Measurements from ENCODE around the gene TOR4A.

The TOR4A gene

DNA sequence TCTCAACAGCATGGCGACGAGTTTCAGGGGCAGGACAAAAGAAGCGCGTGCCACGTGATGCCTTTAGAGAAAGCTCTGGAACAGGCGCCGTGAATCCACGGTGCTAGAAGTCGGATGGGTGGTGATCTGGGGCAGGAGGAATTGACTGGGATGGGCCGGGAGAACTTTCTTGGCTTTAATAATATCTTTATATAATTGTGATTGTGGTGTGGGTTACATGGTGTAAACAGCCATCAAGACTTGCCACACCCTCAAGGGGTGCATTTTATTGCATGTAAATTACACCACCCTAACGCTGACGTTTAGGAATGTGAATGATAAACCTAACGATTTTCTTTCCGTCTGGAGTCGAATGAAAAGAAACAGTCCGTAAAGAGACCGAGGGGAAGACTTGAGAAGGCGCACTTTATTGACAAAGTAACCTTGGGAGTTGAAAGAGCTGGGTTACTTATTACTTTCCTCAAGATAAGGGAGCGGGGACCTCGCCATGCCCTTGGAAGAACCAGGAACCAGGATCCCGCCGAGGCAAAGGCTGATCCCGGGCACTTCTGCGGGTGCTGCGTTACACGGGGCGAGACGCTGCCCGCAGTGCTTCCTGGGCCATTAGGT is 16.1 kb downstream of the TOR4A start:
- no peak for DNase-seq (ENCODE audit: low read depth in 2 of 3, low spot score in 1 of 3)

DNA sequence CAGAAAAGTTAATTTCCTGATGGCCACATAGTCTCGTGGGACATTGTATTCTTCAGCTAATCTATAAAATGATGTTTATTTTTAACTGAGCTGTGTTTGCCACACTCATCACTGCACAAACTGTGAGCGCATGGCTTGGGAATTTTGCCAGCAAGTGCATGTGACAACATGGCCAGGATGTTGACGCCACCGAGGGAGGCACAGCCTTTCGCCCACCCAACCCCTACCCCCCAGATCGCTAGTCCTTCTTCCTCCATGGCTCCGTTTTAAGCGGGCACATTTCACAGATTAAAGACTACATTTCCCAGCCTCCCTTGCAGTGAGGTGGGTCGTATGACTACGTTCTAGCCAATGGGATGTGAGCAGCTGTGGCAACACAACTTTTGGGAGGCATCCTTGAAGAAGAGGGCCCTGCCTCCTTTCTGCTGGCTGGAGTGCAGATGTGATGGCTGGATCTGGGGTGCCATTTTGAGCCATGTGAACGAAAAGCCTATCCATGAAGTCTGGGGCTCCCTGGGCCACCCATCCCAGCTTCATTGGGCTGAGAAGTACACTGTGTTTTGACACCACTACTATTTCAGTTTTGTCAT is 16.7 kb downstream of the TOR4A start:
- no peak for DNase-seq (ENCODE audit: low read depth in 2 of 3, low spot score in 1 of 3)

GRCh38 chr9:137294681-137295237 is 17.2 kb downstream of the TOR4A start:
- no peak for DNase-seq (ENCODE audit: low read depth in 2 of 3, low spot score in 1 of 3)

DNA sequence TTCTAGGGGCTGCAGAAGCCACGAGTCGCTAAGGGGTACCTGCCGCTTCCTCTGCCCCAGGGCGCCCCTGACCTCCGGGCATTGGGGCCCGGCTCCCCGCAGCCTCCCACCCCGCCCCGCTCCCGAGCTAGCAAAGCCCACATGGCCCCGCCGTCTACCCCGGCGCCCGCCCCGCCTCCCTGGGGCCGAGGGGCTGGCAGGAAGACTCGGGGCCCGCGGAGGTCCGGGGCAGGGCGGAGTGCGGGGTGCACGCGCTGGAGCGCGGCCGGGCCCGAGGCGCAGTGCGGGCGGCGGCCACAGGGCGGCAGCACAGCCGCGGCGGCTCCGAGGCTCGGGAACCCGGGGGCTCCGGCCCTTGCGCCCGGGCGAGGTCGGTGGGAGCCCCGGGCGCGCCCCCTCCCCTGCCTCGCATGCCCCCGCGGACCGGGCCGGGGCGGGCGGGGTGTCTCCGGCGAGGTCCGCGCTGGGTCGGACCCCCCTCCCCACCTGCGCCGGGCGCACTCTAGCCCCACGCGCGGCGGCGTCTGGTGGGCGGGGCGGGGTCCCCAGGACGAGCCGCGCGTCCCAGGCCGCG is 17.8 kb downstream of the TOR4A start:
- DNase-seq (ENCODE audit: low read depth in 2 of 3, low spot score in 1 of 3): no peak

DNA sequence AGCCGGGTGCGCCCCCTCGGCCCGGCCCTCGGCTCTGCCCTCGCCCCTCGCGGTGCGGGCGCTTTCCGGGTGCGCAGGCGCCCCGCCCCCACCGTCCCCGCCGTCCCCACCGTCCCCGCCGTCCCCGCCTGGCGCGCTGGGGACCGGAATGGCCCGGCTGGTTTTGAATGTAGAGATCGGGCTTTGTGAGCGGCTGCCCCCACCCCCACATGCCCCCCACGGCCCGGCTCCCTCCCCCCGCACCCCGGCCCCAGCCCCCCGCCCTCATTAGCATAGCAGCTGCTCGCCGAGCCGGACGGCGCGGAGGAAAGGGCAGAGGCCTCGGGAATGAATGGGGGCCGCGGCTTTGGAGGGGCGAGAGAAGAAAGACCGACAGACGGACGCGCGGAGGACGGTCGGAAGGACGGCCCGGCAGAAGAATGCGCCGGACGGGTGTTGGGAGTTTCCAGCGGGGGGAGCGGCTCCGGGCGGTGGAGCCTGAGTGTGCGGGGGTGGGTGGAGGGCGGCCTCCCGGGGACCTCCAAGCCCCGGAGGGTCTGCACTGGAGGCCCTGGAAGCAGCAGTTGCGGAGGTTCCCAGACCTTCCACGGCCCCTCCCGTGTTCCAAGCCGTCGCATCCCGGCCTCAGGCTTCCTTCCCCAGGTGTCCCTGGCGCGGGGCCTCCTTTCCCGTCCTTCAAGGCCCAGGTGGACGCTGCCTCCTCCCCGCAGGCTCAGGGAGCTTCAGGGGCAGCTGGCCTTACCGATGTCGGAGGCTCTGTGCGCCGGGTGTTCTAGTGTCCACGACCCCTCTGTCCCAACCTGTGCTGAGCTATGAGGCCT is 18.5 kb downstream of the TOR4A start:
- no peak for DNase-seq (ENCODE audit: low read depth in 2 of 3, low spot score in 1 of 3)

DNA sequence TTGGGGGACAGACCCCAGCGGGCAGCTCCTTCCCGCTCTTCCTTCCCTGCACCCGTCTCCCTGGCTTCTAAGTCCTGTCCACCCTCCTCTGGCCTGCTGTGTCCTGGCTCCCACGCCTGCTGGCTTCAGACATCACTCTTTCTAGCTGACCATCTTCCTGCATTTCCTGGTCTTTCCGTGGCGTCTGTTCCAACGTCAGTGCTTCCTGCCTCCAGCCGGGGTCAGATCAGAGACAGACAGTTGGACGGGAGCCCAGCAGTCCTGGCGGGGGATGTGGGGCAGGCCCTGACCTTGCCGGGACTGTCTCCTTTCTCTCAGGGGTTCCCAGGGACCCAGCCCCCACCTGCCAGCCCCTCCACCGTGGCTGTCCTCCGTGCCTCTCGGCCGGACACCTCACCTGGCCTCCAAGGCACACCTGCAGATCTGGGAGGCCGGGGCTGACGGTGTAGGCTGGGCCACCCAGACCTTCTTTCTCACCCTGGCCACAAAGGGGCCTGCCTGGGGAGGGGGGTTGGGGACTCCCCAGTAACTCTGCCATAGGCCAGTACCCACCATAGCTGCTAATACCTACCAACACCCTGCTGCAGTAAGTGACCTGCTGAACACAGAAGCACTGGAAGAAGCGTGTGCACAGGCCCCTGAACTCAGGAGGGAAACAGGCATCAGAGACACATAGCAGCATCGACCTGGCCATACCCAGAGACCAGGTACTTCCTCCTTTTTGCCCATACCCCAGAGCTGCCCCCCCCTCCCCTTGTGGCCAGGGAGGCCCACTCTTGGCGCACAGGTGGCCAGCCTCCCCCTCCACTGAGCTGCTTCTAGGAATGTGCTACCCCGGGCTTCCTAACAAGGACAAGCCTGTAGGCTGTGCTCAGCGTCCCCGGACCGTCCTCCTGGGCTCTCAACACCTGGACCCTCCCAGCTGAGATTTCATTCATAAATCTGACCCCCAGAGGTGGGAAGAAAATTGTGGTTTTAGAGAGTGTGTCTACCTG is 19.4 kb downstream of the TOR4A start:
- DNase-seq (ENCODE audit: low read depth in 2 of 3, low spot score in 1 of 3): no peak

GRCh38 chr9:137297966-137298365 is 20.4 kb downstream of the TOR4A start:
- no peak for DNase-seq (ENCODE audit: low read depth in 2 of 3, low spot score in 1 of 3)

DNA sequence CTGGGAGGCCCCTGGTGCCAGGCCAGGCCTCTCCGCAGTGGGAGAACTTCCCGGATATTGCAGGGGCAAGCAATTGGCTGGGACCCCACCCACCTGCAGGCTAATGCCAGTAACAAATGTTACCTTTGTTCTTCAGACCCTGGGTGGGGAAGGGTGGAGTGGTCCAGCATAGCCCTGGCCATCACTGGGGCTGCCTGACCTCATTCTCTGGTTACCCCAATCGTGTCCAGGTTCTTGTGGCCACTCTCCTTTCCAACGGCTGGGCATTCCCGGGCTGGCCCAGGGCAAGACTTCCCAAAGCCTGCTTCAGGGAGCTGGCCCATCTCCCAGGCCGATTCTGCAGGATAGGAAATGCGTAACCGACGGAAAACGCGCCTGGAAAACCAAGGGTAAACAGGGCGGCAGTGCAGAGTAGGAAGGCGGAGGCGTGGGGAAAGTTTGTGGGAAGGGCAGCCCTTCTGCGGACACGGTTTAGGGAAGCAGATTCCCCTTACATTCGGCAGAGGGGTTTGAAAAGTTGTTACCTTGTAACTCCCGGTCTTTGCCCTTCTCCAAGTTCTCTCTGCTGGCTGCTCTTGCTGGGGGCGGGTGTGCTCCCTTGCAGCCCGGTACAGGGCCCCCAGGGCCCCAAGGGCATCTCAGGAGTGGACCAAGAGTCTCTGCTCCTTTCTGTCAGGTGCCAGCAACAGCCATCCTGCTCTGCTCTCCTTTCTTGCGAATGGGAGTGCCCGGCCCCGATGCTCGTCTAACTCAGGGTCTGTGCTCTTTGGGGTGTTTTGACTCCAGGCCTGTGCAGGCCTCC is 21.1 kb downstream of the TOR4A start:
- no peak for DNase-seq (ENCODE audit: low read depth in 2 of 3, low spot score in 1 of 3)

DNA sequence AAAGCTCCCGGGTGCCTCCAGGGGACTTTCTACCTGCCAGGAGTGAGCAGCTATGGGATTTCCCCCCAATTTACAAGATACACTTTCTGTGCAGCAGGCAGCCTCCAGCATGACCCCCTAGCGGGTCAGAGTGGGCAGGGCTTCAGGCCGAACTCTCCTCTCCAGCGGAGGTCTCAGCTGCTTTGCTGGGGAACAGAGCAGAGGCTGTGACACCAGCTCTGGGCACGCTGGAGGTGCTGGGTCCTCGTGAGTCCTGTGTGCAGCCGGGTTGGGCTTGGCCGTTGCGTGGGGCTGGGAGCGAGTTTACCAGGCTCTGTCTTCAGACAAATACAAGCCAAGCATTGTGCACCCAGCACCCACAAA is 21.7 kb downstream of the TOR4A start:
- no peak for DNase-seq (ENCODE audit: low read depth in 2 of 3, low spot score in 1 of 3)

GRCh38 chr9:137299938-137300337 is 22.4 kb downstream of the TOR4A start:
- DNase-seq (ENCODE audit: low read depth in 2 of 3, low spot score in 1 of 3): no peak

DNA sequence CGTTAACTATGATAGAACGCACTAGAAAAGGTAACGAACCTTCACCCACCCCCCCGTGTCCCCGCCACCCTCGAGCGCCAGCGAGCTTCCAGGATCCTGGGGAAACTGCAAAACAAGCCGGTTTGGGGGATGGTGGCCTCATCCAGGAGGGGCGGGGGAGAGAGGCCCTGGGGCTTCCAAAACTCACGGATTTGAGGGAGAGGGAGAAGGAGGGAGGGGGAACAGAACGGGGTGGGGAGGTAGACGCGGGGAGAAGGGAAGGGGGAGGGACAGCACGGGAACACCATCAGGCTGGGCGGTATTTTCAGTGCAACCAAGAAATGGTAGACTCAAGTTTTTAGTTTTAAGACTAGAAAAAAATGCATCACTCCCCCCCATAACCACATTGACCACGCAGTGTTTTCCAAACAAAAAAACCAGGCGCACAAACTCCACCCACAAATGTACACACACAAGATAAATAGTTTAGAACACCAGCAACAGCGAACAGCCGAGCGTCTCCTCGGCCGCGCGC is 23.1 kb downstream of the TOR4A start:
- DNase-seq (ENCODE audit: low read depth in 2 of 3, low spot score in 1 of 3): no peak

GRCh38 chr9:137301081-137301947 is 23.8 kb downstream of the TOR4A start:
- no peak for DNase-seq (ENCODE audit: low read depth in 2 of 3, low spot score in 1 of 3)

- DNase-seq (ENCODE audit: low read depth in 2 of 3, low spot score in 1 of 3): peak; percentile 79 to 89 (median 86)
Observed at GRCh38 chr9:137302118-137302448, 24.6 kb downstream of the TOR4A start, which contains the start of gene NRARP. Gene NRARP (minus strand): TSS chr9:137302271. CDS start chr9:137301928, 343 bp downstream.

GRCh38 chr9:137302449-137303150 is 25.1 kb downstream of the TOR4A start:
- DNase-seq (ENCODE audit: low read depth in 2 of 3, low spot score in 1 of 3): no peak

DNA sequence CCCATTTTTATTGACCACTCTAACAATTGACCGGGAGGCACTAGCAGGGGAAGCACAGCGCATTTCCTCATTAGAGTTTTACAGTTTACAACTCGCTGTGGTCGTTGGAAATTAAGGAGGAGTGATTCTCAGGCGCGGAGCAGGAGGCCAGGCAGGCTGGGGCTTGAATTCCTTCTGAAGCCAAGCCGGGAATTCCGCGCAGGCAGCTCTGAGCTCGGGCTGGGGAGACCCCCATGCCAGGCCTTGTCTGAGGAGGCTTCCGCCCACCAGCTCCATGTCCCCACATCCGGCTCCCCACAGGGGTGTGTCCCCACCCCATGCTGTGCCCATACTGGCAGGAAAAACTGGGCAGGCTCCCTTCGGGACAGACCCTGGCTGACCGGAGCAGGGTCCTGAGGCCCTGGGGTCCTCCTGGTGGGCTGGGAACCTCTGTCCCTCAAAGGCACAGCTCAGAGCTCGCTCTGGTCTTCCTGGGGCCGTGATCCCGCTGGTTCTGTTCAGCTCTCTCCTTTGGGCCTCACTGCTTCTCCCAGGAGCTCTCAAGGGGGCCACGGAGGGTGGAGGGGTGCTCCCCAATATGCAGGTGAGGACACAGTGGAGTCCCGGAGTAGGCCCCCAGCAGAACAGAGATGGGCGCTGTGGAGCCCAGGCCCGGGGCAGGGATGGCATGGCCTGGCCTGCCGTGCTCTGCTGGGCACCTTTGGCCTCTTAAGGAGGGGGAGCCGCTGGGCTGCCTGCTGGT is 25.8 kb downstream of the TOR4A start:
- no peak for DNase-seq (ENCODE audit: low read depth in 2 of 3, low spot score in 1 of 3)

GRCh38 chr9:137303893-137304382 is 26.4 kb downstream of the TOR4A start:
- DNase-seq (ENCODE audit: low read depth in 2 of 3, low spot score in 1 of 3): no peak

DNA sequence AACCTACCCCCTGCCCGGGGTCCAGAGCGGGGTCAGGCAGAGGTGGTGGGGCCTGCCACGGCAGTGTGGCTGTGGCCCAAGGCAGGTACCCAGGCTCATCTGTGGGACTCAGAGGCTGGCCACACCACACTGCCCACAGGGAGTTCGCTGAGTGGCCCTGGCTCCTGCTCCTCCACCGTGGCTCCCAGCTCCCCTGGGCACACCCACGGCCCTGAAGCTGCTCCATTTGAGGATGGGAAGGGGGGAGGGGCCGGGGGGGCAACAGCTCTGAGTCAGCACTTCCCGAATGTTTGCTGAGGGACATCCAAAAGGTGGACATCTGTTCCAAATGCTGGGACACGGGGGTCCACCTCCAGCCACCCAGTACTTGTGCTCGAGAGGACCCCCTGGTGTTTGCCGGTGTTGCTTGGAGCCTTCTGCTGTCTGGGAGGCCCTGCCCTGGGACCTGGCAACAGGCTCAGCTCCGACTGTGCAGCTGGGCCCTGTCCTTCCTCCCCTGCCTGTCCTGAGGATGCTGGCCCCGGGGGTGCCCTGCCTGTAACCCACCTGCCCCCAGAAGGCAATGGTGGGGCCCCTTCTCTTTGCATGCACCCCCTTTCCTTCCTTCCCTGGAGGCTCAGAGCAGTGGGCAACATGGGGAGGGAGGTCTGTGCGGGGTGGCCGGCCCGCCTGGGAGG is 27.0 kb downstream of the TOR4A start:
- DNase-seq (ENCODE audit: low read depth in 2 of 3, low spot score in 1 of 3): no peak

Measured in stimulated activated CD4-positive, alpha-beta T cell treated with anti-CD3 and anti-CD28 coated beads, Interleukin-12 subunit alpha, Interleukin-12 subunit beta, amount 100 ng/mL, for 48 hours (primary cell).